Stimulated activated CD8-positive, alpha-beta memory T cell treated with anti-CD3 and anti-CD28 coated beads, Interleukin-7, amount 100 ng/mL, for 24 hours (primary cell): ENCODE results near the gene EDC4.

Experiments
- DNase-seq: peaks from one replicate; pipeline ENCODE4 v3.0.0-alpha.2; 2020; ENCODE audit warnings: low read depth

Gene EDC4

DNA sequence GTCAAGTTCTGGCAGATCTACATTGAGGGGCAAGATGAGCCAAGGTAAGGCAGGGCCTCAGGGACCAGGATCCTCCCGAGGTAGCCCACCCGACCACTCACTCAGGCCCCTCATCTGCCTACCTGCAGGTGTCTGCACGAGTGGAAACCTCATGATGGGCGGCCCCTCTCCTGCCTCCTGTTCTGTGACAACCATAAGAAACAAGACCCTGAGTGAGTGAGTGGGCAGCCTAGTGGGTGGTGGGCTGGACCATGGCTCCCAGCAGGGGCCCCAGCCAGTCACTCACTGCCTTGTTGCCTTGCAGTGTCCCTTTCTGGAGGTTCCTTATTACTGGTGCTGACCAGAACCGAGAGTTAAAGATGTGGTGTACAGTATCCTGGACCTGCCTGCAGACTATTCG lies 5.4 kb downstream of the EDC4 start:
- no peak for DNase-seq

DNA sequence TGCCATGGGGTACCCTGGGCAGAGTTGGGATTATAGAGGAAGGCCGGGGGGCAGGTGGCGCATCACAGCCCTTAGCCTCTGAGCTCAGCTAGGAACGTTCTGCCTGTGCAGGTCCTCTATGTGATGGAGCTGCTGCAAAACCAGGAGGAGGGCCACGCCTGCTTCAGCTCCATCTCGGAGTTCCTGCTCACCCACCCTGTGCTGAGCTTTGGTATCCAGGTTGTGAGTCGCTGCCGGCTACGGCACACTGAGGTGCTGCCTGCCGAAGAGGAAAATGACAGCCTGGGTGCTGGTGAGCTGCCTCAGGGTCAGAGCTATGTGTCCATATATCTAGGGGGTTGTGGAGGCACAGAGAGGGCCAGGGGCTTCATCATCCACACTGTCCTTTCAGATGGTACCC lies 6.0 kb downstream of the EDC4 start:
- DNase-seq, result no peak

DNA sequence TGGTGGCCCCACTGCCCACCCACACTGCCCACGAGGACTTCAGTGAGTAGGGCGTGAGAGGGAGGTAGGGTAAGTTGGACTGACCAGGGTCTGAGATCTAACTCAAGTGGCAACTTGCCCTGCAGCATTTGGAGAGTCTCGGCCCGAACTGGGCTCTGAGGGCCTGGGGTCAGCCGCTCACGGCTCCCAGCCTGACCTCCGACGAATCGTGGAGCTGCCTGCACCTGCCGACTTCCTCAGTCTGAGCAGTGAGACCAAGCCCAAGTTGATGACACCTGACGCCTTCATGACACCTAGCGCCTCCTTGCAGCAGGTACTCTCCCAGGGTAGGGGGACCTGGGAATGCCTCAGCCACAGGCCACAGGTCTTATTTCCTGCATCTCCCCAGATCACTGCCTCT lies 6.6 kb downstream of the EDC4 start:
- DNase-seq, result no peak

DNA sequence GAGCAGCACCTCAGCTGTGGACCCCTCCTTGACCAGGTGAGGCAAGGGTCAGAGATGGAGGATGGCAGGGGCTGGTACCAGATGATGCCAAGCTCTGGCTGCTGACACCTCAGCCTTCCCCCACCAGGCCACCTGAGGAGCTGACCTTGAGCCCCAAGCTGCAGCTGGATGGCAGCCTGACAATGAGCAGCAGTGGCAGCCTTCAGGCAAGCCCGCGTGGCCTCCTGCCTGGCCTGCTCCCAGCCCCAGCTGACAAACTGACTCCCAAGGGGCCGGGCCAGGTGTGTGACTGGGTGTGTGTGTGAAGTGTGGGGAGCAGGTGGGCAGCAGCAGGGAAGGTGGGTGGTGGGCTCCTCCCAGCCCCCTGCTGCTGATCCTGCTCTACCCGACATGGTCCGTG lies 7.1 kb downstream of the EDC4 start:
- DNase-seq, result no peak

DNA sequence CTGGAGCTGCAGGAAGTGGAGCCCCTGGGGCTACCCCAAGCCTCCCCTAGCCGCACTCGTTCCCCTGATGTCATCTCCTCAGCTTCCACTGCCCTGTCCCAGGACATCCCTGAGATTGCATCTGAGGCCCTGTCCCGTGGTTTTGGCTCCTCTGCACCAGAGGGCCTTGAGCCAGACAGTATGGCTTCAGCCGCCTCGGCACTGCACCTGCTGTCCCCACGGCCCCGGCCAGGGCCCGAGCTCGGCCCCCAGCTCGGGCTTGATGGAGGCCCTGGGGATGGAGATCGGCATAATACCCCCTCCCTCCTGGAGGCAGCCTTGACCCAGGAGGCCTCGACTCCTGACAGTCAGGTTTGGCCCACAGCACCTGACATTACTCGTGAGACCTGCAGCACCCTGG lies 7.7 kb downstream of the EDC4 start:
- DNase-seq, result no peak

DNA sequence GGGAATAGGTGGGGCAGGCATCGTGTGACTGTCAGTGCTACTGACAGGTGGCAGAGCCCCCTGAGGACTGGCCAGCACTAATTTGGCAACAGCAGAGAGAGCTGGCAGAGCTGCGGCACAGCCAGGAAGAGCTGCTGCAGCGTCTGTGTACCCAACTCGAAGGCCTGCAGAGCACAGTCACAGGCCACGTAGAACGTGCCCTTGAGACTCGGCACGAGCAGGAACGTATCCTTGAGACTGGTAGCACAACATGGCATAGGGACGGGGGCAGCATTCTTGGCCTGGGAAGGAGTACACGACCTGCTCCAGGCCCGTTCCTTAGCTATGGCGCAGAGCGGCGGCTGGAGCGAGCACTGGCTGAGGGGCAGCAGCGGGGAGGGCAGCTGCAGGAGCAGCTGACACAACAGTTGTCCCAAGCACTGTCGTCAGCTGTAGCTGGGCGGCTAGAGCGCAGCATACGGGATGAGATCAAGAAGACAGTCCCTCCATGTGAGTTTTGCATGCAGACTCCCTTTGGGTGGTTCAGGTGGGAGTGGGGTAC lies 8.8 kb downstream of the EDC4 start:
- DNase-seq, result no peak

DNA sequence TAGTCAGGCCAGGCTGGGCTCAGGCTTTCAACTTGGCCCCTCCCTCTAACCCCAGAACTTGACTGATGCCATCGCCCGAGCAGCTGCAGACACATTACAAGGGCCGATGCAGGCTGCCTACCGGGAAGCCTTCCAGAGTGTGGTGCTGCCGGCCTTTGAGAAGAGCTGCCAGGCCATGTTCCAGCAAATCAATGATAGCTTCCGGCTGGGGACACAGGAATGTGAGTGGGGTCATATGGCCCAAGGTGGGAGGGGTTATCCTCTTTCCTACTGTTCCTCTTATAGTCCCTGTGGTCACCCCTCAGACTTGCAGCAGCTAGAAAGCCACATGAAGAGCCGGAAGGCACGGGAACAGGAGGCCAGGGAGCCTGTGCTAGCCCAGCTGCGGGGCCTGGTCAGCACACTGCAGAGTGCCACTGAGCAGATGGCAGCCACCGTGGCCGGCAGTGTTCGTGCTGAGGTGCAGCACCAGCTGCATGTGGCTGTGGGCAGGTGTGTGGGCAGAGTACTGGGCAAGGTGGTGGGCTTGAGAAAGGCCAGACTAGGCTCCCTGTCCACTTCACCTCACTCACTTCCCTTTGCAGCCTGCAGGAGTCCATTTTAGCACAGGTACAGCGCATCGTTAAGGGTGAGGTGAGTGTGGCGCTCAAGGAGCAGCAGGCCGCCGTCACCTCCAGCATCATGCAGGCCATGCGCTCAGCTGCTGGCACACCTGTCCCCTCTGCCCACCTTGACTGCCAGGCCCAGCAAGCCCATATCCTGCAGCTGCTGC lies 9.7 kb downstream of the EDC4 start:
- DNase-seq, result no peak

DNA sequence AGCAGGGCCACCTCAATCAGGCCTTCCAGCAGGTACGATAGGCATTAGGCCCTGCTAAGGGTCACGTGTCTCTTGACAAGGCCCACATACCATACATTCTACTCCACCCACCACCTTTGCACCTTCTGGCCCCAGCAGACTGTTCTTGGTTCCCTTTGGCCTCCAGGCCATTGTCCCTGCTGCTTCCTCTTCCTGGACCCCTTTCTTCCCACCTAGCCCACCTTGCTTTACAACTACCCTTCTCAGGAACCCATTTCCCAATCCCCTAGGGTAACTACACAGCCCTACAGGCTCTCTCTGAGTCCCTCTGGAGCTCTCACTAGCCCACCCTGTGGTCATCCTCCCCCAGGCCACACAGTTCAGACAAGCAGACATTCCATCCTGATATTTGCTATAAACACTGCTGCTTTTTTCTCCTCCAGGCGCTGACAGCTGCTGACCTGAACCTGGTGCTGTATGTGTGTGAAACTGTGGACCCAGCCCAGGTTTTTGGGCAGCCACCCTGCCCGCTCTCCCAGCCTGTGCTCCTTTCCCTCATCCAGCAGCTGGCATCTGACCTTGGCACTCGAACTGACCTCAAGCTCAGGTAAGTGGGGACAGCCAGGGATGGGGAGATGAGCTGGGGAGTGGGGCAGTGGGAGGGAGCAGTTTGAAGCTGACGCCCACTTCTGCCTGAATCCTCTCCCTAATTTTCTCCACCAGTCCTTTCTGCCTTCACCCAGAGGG lies 10.5 kb downstream of the EDC4 start:
- DNase-seq, result no peak

DNA sequence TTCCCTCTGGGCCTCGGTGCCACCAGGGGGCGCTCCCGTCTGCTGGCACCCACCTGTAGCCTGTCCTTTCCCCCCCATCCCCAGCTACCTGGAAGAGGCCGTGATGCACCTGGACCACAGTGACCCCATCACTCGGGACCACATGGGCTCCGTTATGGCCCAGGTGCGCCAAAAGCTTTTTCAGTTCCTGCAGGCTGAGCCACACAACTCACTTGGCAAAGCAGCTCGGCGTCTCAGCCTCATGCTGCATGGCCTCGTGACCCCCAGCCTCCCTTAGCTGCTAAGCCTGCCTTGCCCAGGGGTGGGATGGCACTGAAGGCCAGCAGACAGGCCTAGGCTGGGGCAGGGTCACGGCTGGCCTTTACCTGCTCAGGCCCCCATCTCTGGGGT lies 11.0 kb downstream of the EDC4 start:
- peak; percentile 56 for DNase-seq

DNA sequence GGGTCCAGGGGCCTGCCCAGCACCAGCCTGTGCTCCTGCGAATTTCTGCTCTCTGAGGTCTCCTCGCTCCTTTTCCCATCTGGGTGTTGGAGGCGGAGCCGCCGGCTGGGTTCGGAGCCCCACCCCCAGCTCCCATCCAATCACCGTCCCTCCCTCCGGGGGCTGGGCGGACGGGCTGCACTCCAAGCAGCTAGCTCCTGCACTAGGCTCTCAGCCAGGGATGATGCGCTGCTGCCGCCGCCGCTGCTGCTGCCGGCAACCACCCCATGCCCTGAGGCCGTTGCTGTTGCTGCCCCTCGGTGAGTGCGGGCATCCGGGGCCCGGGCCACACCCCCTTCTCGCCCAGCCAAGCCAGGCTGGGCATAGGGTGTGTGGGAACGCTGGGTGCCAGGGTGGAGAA lies 11.8 kb downstream of the EDC4 start, which contains the start of gene NRN1L:
Gene NRN1L (plus strand): TSS at position 202 of the 400 bp plus-strand sequence. CDS start 19 bp downstream, at position 221.
- no peak for DNase-seq

DNA sequence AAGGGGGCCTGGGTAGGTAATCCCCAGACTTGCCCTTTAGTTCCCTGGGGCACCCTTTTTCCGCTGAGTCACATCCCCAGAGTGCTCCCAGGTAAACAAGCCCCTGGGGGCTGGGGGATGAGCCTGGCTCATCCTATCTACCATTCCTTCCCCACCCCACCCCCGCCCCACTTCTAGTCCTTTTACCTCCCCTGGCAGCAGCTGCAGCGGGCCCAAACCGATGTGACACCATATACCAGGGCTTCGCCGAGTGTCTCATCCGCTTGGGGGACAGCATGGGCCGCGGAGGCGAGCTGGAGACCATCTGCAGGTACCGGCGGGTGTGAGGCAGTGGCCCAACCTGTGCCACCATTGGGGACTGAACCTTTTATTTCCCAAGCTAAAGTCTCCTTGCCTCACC lies 12.7 kb downstream of the EDC4 start:
- no peak for DNase-seq

DNA sequence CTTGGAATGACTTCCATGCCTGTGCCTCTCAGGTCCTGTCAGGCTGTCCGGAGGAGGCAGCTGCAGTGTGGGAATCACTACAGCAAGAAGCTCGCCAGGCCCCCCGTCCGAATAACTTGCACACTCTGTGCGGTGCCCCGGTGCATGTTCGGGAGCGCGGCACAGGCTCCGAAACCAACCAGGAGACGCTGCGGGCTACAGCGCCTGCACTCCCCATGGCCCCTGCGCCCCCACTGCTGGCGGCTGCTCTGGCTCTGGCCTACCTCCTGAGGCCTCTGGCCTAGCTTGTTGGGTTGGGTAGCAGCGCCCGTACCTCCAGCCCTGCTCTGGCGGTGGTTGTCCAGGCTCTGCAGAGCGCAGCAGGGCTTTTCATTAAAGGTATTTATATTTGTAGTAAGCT lies 13.1 kb downstream of the EDC4 start:
- DNase-seq, result no peak

DNA sequence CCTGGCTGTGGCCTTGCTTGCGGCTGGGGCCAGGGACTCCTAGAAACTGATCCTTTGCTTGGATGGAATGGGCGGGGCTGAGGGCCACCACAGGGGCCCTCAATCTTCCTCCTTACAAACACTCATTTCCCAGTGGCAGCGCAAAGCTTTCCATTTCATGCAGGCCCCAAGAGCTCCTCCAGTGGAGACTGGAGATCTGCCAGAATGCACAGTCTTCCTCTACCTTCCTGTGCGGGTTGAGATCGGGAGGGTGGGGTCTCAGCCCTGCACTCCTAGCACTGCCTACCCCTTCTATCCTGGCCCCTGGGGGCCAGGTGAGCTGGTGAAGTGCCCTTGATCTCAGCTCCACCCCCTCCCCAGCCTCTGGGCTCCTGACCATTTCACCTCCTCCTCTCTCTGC lies 13.5 kb downstream of the EDC4 start:
- DNase-seq, result no peak

DNA sequence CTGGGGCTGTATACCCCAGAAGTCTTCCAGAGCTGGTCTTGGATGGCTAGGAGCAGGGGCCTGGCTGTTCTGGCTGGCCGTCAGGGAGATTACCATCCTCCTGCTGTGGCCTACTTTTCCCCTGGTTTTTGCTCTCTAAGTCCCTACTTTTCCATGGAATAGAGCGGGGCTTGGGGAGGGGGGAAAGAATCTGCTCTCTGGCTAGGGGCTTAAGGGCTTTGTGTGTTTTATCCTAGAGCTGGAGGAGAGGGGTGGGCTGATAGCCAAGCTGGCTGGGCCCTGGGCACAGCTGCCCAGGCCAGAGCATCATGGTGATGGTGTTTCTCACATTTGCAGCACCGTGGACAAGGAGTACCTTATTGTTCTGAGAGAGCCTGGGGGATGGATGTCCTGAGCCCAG lies 15.5 kb downstream of the EDC4 start:
- no peak for DNase-seq

DNA sequence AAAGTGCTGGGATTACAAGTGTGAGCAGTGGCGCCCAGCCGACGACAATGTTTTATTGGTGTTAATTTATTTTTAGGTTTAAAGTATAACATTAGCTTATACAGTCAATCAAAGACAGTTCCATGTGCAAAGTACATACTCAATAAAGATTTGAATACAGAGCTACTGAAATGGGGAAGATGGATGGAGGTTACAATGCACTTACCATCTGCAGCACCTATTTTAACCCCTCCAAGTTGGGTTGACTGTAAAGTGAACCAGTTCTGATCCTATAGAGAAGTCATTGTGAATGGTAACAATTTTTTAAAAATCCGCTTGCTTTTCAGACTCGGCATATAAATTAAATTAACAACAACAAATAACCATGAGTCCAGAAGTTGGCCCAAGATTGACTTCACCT lies 19.5 kb downstream of the EDC4 start:
- DNase-seq, result no peak

DNA sequence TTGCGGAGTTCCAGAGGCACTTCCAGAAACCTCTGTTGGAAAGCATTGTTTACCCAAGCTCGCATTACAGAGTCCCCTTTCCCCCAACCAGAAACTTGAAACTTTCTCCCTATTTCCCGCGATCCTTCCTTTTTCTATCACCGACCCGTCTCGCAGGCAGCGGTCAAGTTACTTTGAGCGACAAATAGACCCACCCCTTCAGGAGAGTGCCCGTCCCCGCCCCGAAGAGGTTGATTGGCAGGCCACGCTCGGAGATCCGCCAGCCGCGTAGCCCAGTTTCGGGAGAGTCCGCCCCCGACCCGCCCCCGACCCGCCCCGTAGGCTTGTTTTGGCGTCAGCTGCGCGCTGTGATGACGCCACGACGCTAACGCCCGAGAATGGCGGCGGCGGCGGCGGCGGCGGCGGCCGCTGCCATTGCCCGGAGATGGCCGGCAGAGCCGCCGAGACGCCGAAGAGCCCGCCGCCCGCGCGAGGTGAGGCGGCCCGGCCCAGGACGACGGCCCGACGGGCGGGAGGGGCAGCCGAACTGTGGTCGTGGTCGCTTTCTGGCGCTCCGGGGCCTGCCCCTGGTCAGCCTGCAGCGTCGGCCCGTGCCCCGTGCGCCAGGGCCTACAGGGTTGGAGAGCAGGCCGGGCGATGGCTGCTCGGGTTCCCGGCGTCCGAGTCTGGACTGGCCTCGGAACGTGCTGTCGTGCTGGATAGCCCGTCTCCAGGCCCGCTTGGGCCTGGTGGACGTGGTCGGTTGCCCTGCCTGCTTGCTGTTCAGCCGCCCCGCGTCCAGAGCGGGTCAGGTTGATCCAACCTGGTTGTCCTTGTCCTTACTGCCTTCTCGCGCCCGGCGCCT lies 20.3 kb downstream of the EDC4 start, which contains the start of gene PSKH1:
Gene PSKH1 (plus strand): TSS at position 356 of the 844 bp plus-strand sequence. CDS start 15,496 bp downstream, outside the sequence.
- DNase-seq, result peak; percentile 87

DNA sequence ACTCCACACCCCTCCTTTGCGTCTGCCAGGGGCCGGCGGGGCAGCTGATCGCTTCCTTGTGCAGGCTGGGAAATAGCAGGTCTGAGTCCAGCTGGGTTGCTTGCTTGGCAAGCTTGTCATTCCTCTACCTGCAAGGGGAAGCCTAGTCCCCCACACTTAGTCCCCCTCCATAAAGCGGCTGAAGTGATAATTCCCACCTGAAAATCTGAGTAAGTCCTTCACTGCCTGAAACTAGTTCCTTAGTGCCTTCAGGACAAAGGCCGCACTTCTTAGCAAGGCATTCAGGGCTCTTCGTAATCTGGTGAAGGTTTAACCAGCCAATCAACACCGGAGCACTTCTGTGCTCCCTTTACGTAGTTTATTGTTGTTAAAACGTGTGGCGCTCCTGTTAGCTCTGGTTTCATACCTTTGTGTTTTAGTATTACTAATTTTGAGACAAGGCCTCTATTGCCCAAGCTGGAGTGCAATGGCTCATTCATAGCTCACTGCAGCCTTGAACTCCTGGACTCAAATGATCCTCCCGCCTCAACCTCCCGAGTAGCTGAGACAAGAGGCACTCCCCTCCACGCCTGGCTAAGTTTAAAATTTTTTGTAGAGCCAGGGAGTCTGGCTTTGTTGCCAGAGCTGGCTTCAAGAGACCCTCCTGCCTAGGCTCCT lies 21.0 kb downstream of the EDC4 start:
- no peak for DNase-seq

DNA sequence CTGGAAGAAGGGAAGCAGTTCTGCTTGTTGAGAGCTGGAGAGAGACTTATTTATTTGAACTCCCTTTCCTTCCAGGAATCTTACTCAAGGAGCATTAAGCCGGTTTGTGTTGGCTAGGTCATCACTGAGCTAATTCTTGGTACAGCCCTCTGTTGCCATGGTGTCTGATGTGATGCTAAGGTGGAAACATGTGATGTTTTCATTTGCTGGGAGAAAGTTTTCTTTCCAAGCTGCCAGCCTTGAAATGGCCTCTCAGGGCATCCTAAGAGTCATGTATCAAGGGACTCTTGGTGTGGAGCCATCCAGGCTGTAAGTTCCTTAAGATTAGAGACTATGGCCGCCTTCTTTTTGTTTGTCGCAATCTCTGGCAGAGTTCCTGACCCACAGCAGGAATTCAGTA lies 24.4 kb downstream of the EDC4 start:
- no peak for DNase-seq

DNA sequence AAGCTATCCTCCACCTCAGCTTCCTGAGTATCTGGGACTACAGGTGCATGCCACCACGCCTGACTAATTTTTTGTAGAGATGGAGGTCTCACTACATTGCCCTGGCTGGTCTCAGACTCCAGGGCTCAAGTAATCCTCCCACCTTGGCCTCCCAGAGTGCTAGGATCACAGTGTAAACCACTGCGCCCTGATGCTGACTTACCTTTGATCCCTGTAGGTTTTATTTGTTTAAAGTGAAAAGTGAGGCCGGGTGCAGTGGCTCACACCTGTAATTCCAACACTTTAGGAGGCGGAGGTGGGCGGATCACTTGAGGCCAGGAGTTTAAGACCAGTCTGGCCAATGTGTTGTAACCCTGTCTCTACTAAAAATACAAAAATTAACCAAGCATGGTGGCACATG lies 28.9 kb downstream of the EDC4 start:
- no peak for DNase-seq

DNA sequence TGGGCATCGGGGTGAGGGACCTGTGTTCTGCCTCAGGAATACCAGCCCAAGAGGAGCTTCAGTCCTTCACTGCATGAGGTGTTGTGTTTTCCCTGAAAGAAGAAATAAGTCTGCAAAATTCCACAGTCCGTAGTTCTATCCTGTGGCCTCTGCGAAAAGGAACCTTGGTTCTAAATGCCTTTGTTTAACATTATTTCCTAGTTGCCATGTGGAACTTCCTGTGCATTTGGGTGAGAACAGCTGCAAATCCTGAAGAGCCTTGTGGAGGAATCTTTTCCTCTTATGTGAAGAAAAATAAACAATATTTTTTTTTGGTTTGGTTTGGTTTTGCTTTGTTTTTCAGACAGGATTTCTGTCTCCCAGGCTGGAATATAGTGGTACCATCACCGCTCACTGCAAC lies 30.0 kb downstream of the EDC4 start:
- no peak for DNase-seq

DNA sequence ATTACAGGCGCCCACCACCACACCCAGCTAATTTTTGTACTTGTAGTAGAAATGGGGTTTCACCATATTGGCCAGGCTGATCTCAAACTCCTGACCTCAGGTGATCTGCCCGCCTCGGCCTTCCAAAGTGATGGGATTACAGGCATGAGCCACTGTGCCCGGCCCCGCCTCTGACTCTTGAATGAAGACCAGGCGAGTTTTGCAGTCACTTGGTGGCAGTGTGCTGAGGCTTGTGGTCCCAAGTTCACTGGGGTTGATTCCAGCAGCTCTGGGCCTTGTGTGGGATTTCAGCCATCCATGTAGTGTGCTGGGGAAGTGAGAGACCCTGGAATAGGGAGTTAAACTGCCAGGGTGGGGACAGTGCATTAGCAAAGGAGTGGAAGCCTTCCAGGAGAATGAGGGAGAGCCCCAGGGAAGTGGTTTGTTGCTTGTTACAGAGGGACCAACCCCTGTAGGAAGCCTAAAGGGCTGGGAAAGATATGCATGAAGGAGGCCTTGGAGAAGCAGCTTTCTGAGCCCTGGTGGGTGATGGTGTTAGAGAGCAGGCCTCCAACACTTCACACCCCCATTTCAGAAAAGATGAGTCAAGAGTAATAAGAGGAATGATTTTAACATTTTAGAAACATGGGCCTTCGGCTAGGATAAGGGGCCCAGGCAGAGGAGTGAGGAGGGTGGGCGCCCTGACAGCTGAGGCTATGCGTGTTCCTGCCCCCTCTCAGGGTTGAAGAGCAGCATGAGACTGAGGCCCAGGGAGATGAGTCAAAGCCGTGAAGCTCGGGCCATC lies 34.7 kb downstream of the EDC4 start:
- no peak for DNase-seq
